ENCODE measurements around the gene RBBP8. TPM values are rescaled to one million over a fixed set of nuclear protein-coding genes. Genes with fewer than 3 reads are reported as not detected.
"Not testable (repeated sequence)": the region's sequence is repeated elsewhere in the genome, so short reads cannot be mapped to it uniquely, and the experiment has no call there.

RBBP8 gene
- total RNA-seq, 1 donor from 2014 or later: 10.4 TPM

- no peak overlapping the region for H3K4me3 ChIP-seq (ENCODE audit: low read length in 3 of 3)
- H3K27me3 ChIP-seq (ENCODE audit: control insufficient read depth in 3 of 3, insufficient read depth in 3 of 3, low read length in 3 of 3): no peaks in the 10 kb centered on the region
Measured at GRCh38 chr18:22935431-22935830, 2.3 kb downstream of the RBBP8 start.

GRCh38 chr18:22936515-22936914 lies 3.4 kb downstream of the RBBP8 start:
- Histone ChIP-seq H3K27ac (ENCODE audit: low read depth, low read length) (no peak overlapping the region), H3K4me1 (ENCODE audit: control insufficient read depth in 3 of 3, insufficient read depth in 3 of 3, low read length in 3 of 3) (peaks cover 3 to 9% (median 3%) of the 10 kb centered on the region in 3 donors)

More at GRCh38 chr18:22935431-22935830, 2.3 kb downstream of the RBBP8 start:
- Histone ChIP-seq H3K9ac (ENCODE audit: low read depth in 1 of 3, low read length in 3 of 3) (no peak overlapping the region), H3K4me1 (ENCODE audit: control insufficient read depth in 3 of 3, insufficient read depth in 3 of 3, low read length in 3 of 3) (peaks cover 3 to 9% (median 3%) of the 10 kb centered on the region in 3 donors), H3K27ac (ENCODE audit: low read depth, low read length) (no peak overlapping the region), H3K36me3 (ENCODE audit: control insufficient read depth in 3 of 3, insufficient read depth in 3 of 3, low read length in 3 of 3) (no peaks in the 10 kb centered on the region), H3K9me3 (ENCODE audit: control insufficient read depth in 3 of 3, low read length in 3 of 3) (no peaks in the 10 kb centered on the region)

GRCh38 chr18:22939649-22940048 lies 6.5 kb downstream of the RBBP8 start:
- Histone ChIP-seq H3K27me3 (ENCODE audit: control insufficient read depth in 3 of 3, insufficient read depth in 3 of 3, low read length in 3 of 3) (no peaks in the 10 kb centered on the region), H3K9me3 (ENCODE audit: control insufficient read depth in 3 of 3, low read length in 3 of 3) (no peaks in the 10 kb centered on the region), H3K27ac (ENCODE audit: low read depth, low read length) (no peak overlapping the region), H3K4me1 (ENCODE audit: control insufficient read depth in 3 of 3, insufficient read depth in 3 of 3, low read length in 3 of 3) (no peaks in the 10 kb centered on the region), H3K9ac (ENCODE audit: low read depth in 1 of 3, low read length in 3 of 3) (no peak overlapping the region), H3K36me3 (ENCODE audit: control insufficient read depth in 3 of 3, insufficient read depth in 3 of 3, low read length in 3 of 3) (no peaks in the 10 kb centered on the region), H3K4me3 (ENCODE audit: low read length in 3 of 3) (no peak overlapping the region)

More at GRCh38 chr18:22936515-22936914, 3.4 kb downstream of the RBBP8 start:
- H3K27me3 ChIP-seq (ENCODE audit: control insufficient read depth in 3 of 3, insufficient read depth in 3 of 3, low read length in 3 of 3): no peaks in the 10 kb centered on the region
- H3K36me3 ChIP-seq (ENCODE audit: control insufficient read depth in 3 of 3, insufficient read depth in 3 of 3, low read length in 3 of 3): no peaks in the 10 kb centered on the region
- H3K9me3 ChIP-seq (ENCODE audit: control insufficient read depth in 3 of 3, low read length in 3 of 3): no peaks in the 10 kb centered on the region
- H3K9ac ChIP-seq (ENCODE audit: low read depth in 1 of 3, low read length in 3 of 3): no peak overlapping the region
- H3K4me3 ChIP-seq (ENCODE audit: low read length in 3 of 3): no peak overlapping the region

GRCh38 chr18:22943847-22944246 lies 10.7 kb downstream of the RBBP8 start:
- Histone ChIP-seq H3K9ac (ENCODE audit: low read depth in 1 of 3, low read length in 3 of 3) (no peak overlapping the region), H3K27ac (ENCODE audit: low read depth, low read length) (no peak overlapping the region), H3K4me1 (ENCODE audit: control insufficient read depth in 3 of 3, insufficient read depth in 3 of 3, low read length in 3 of 3) (no peaks in the 10 kb centered on the region), H3K4me3 (ENCODE audit: low read length in 3 of 3) (no peak overlapping the region), H3K9me3 (ENCODE audit: control insufficient read depth in 3 of 3, low read length in 3 of 3) (no peaks in the 10 kb centered on the region), H3K27me3 (ENCODE audit: control insufficient read depth in 3 of 3, insufficient read depth in 3 of 3, low read length in 3 of 3) (no peaks in the 10 kb centered on the region), H3K36me3 (ENCODE audit: control insufficient read depth in 3 of 3, insufficient read depth in 3 of 3, low read length in 3 of 3) (no peaks in the 10 kb centered on the region)

- Histone ChIP-seq H3K9ac (ENCODE audit: low read depth in 1 of 3, low read length in 3 of 3) (no peak overlapping the region), H3K4me3 (ENCODE audit: low read length in 3 of 3) (no peak overlapping the region), H3K27ac (ENCODE audit: low read depth, low read length) (no peak overlapping the region)
Measured at GRCh38 chr18:22946217-22946616, 13.1 kb downstream of the RBBP8 start.

GRCh38 chr18:22946846-22947245 lies 13.7 kb downstream of the RBBP8 start:
- Histone ChIP-seq H3K36me3 (ENCODE audit: control insufficient read depth in 3 of 3, insufficient read depth in 3 of 3, low read length in 3 of 3) (no peaks in the 10 kb centered on the region), H3K4me1 (ENCODE audit: control insufficient read depth in 3 of 3, insufficient read depth in 3 of 3, low read length in 3 of 3) (no peaks in the 10 kb centered on the region), H3K27me3 (ENCODE audit: control insufficient read depth in 3 of 3, insufficient read depth in 3 of 3, low read length in 3 of 3) (no peaks in the 10 kb centered on the region), H3K27ac (ENCODE audit: low read depth, low read length) (no peak overlapping the region), H3K9me3 (ENCODE audit: control insufficient read depth in 3 of 3, low read length in 3 of 3) (no peaks in the 10 kb centered on the region), H3K4me3 (ENCODE audit: low read length in 3 of 3) (no peak overlapping the region), H3K9ac (ENCODE audit: low read depth in 1 of 3, low read length in 3 of 3) (no peak overlapping the region)

More at GRCh38 chr18:22946217-22946616, 13.1 kb downstream of the RBBP8 start:
- Histone ChIP-seq H3K27me3 (ENCODE audit: control insufficient read depth in 3 of 3, insufficient read depth in 3 of 3, low read length in 3 of 3) (no peaks in the 10 kb centered on the region), H3K9me3 (ENCODE audit: control insufficient read depth in 3 of 3, low read length in 3 of 3) (no peaks in the 10 kb centered on the region), H3K4me1 (ENCODE audit: control insufficient read depth in 3 of 3, insufficient read depth in 3 of 3, low read length in 3 of 3) (no peaks in the 10 kb centered on the region), H3K36me3 (ENCODE audit: control insufficient read depth in 3 of 3, insufficient read depth in 3 of 3, low read length in 3 of 3) (no peaks in the 10 kb centered on the region)

GRCh38 chr18:22951823-22952222 lies 18.7 kb downstream of the RBBP8 start:
- Histone ChIP-seq H3K27ac (ENCODE audit: low read depth, low read length) (no peak overlapping the region), H3K27me3 (ENCODE audit: control insufficient read depth in 3 of 3, insufficient read depth in 3 of 3, low read length in 3 of 3) (no peaks in the 10 kb centered on the region), H3K9me3 (ENCODE audit: control insufficient read depth in 3 of 3, low read length in 3 of 3) (no peaks in the 10 kb centered on the region), H3K36me3 (ENCODE audit: control insufficient read depth in 3 of 3, insufficient read depth in 3 of 3, low read length in 3 of 3) (no peaks in the 10 kb centered on the region), H3K9ac (ENCODE audit: low read depth in 1 of 3, low read length in 3 of 3) (no peak overlapping the region), H3K4me3 (ENCODE audit: low read length in 3 of 3) (no peak overlapping the region), H3K4me1 (ENCODE audit: control insufficient read depth in 3 of 3, insufficient read depth in 3 of 3, low read length in 3 of 3) (no peaks in the 10 kb centered on the region)

GRCh38 chr18:22952525-22952924 lies 19.4 kb downstream of the RBBP8 start:
- Histone ChIP-seq H3K4me1 (ENCODE audit: control insufficient read depth in 3 of 3, insufficient read depth in 3 of 3, low read length in 3 of 3) (no peaks in the 10 kb centered on the region), H3K9me3 (ENCODE audit: control insufficient read depth in 3 of 3, low read length in 3 of 3) (no peaks in the 10 kb centered on the region), H3K36me3 (ENCODE audit: control insufficient read depth in 3 of 3, insufficient read depth in 3 of 3, low read length in 3 of 3) (no peaks in the 10 kb centered on the region), H3K27me3 (ENCODE audit: control insufficient read depth in 3 of 3, insufficient read depth in 3 of 3, low read length in 3 of 3) (no peaks in the 10 kb centered on the region), H3K27ac (ENCODE audit: low read depth, low read length) (no peak overlapping the region), H3K9ac (ENCODE audit: low read depth in 1 of 3, low read length in 3 of 3) (no peak overlapping the region), H3K4me3 (ENCODE audit: low read length in 3 of 3) (no peak overlapping the region)

GRCh38 chr18:22953982-22954381 lies 20.9 kb downstream of the RBBP8 start:
- H3K9ac ChIP-seq (ENCODE audit: low read depth in 1 of 3, low read length in 3 of 3): not testable (repeated sequence)

GRCh38 chr18:22956226-22956625 lies 23.1 kb downstream of the RBBP8 start:
- Histone ChIP-seq H3K27me3 (ENCODE audit: control insufficient read depth in 3 of 3, insufficient read depth in 3 of 3, low read length in 3 of 3) (no peaks in the 10 kb centered on the region), H3K9ac (ENCODE audit: low read depth in 1 of 3, low read length in 3 of 3) (no peak overlapping the region), H3K4me1 (ENCODE audit: control insufficient read depth in 3 of 3, insufficient read depth in 3 of 3, low read length in 3 of 3) (no peaks in the 10 kb centered on the region), H3K9me3 (ENCODE audit: control insufficient read depth in 3 of 3, low read length in 3 of 3) (no peaks in the 10 kb centered on the region), H3K36me3 (ENCODE audit: control insufficient read depth in 3 of 3, insufficient read depth in 3 of 3, low read length in 3 of 3) (no peaks in the 10 kb centered on the region), H3K4me3 (ENCODE audit: low read length in 3 of 3) (no peak overlapping the region), H3K27ac (ENCODE audit: low read depth, low read length) (no peak overlapping the region)

More at GRCh38 chr18:22953982-22954381, 20.9 kb downstream of the RBBP8 start:
- not testable (repeated sequence) for H3K27me3 ChIP-seq (ENCODE audit: control insufficient read depth in 3 of 3, insufficient read depth in 3 of 3, low read length in 3 of 3); H3K27ac ChIP-seq (ENCODE audit: low read depth, low read length); H3K4me3 ChIP-seq (ENCODE audit: low read length in 3 of 3); H3K9me3 ChIP-seq (ENCODE audit: control insufficient read depth in 3 of 3, low read length in 3 of 3); H3K36me3 ChIP-seq (ENCODE audit: control insufficient read depth in 3 of 3, insufficient read depth in 3 of 3, low read length in 3 of 3); H3K4me1 ChIP-seq (ENCODE audit: control insufficient read depth in 3 of 3, insufficient read depth in 3 of 3, low read length in 3 of 3)

- no peak overlapping the region for H3K9ac ChIP-seq (ENCODE audit: low read depth in 1 of 3, low read length in 3 of 3)
- no peaks in the 10 kb centered on the region for H3K4me1 ChIP-seq (ENCODE audit: control insufficient read depth in 3 of 3, insufficient read depth in 3 of 3, low read length in 3 of 3)
- H3K4me3 ChIP-seq (ENCODE audit: low read length in 3 of 3): no peak overlapping the region
- H3K27me3 ChIP-seq (ENCODE audit: control insufficient read depth in 3 of 3, insufficient read depth in 3 of 3, low read length in 3 of 3): no peaks in the 10 kb centered on the region
- H3K27ac ChIP-seq (ENCODE audit: low read depth, low read length): no peak overlapping the region
- no peaks in the 10 kb centered on the region for H3K9me3 ChIP-seq (ENCODE audit: control insufficient read depth in 3 of 3, low read length in 3 of 3)
- no peaks in the 10 kb centered on the region for H3K36me3 ChIP-seq (ENCODE audit: control insufficient read depth in 3 of 3, insufficient read depth in 3 of 3, low read length in 3 of 3)
Measured at GRCh38 chr18:22961156-22961555, 28.0 kb downstream of the RBBP8 start.
